Smooth muscle cell of the brain vasculature (primary cell): ENCODE measurements around the gene NMBR.
"Not testable (repeated sequence)": the region's sequence is repeated elsewhere in the genome, so short reads cannot be mapped to it uniquely, and the experiment has no call there.

Source experiments
- DNase-seq: peaks from one replicate; pipeline ENCODE4 v3.0.0-alpha.2; 2012; ENCODE audit warnings: low read depth, low spot score

NMBR gene

GRCh38 chr6:142146828-142147662 lies at the start of gene NMBR, which contains the start of gene VTA1:
TSS of gene NMBR (minus strand) at chr6:142147122. CDS start at chr6:142088658, 58,464 bp downstream.
TSS of gene VTA1 (plus strand) at chr6:142147263. CDS start at chr6:142147288, 25 bp downstream.
- DNase-seq, result peak; percentile 98

- no peak for DNase-seq
Measured at GRCh38 chr6:142195862-142196541, 49.1 kb upstream of the NMBR start.

- no peak for DNase-seq
Measured at GRCh38 chr6:142193621-142194020, 46.7 kb upstream of the NMBR start.

- no peak for DNase-seq
Measured at GRCh38 chr6:142192343-142192742, 45.4 kb upstream of the NMBR start.

- no peak for DNase-seq
Measured at GRCh38 chr6:142189057-142189456, 42.1 kb upstream of the NMBR start.

GRCh38 chr6:142188341-142188740 lies 41.4 kb upstream of the NMBR start:
- DNase-seq, result not testable (repeated sequence)

GRCh38 chr6:142187209-142187608 lies 40.3 kb upstream of the NMBR start:
- DNase-seq, result peak; percentile 33

- no peak for DNase-seq
Measured at GRCh38 chr6:142185641-142186040, 38.7 kb upstream of the NMBR start.

- no peak for DNase-seq
Measured at GRCh38 chr6:142184307-142184706, 37.4 kb upstream of the NMBR start.

- no peak for DNase-seq
Measured at GRCh38 chr6:142183351-142183750, 36.4 kb upstream of the NMBR start.

GRCh38 chr6:142182004-142182403 lies 35.1 kb upstream of the NMBR start:
- no peak for DNase-seq

- no peak for DNase-seq
Measured at GRCh38 chr6:142178129-142178528, 31.2 kb upstream of the NMBR start.

- DNase-seq, result no peak
Measured at GRCh38 chr6:142174703-142175102, 27.8 kb upstream of the NMBR start.

- no peak for DNase-seq
Measured at GRCh38 chr6:142173980-142174379, 27.1 kb upstream of the NMBR start.

GRCh38 chr6:142172758-142173157 lies 25.8 kb upstream of the NMBR start:
- DNase-seq, result no peak

GRCh38 chr6:142171351-142171750 lies 24.4 kb upstream of the NMBR start:
- DNase-seq, result no peak

GRCh38 chr6:142167486-142167885 lies 20.6 kb upstream of the NMBR start:
- DNase-seq, result no peak

- no peak for DNase-seq
Measured at GRCh38 chr6:142167071-142167470, 20.1 kb upstream of the NMBR start.

- no peak for DNase-seq
Measured at GRCh38 chr6:142165227-142165626, 18.3 kb upstream of the NMBR start.

GRCh38 chr6:142162780-142163179 lies 15.9 kb upstream of the NMBR start:
- DNase-seq, result no peak

GRCh38 chr6:142156758-142157068 lies 9.8 kb upstream of the NMBR start:
- DNase-seq, result not testable (repeated sequence)

- no peak for DNase-seq
Measured at GRCh38 chr6:142155895-142156757, 9.2 kb upstream of the NMBR start.
